Neural cell (in vitro differentiated cells): ENCODE data around the gene ZNF862. TPM values are rescaled to one million over a fixed set of nuclear protein-coding genes. Genes with fewer than 3 reads are reported as not detected.

ENCODE experiments used
- H2AFZ ChIP-seq: fragments of 200-600, 300-800 bp; sonication (generic), shearing (Covaris generic); 2 replicates; pipeline ENCODE4 v1.6.0; 2014; ENCODE audit warnings: low read depth, mild to moderate bottlenecking, antibody characterized with exemption, low read length, moderate library complexity
- H3F3A ChIP-seq: fragments of 200-600 bp; shearing (Covaris generic); 2 replicates; pipeline ENCODE4 v1.6.1; 2016; ENCODE audit warnings: mild to moderate bottlenecking, moderate library complexity, mixed read lengths, antibody characterized with exemption, low read length; ENCODE audit not compliant: insufficient read depth, poor library complexity, severe bottlenecking
- H3K27ac ChIP-seq: fragments of 200-600, 300-800 bp; sonication (generic), shearing (Covaris generic); 2 replicates; pipeline ENCODE4 v1.5.1; 2014; ENCODE audit warnings: mild to moderate bottlenecking, low read length, moderate library complexity
- H3K27me3 ChIP-seq: fragments of 300-800, 200-600 bp; sonication (generic), shearing (Covaris generic); 2 replicates; pipeline ENCODE4 v1.6.0; 2014; ENCODE audit warnings: mild to moderate bottlenecking, low read depth, low read length, moderate library complexity; ENCODE audit not compliant: insufficient read depth
- H3K36me3 ChIP-seq: fragments of 300-800, 200-600 bp; sonication (generic), shearing (Covaris generic); 2 replicates; pipeline ENCODE4 v1.5.1; 2014; ENCODE audit warnings: mild to moderate bottlenecking, antibody characterized with exemption, low read length, moderate library complexity; ENCODE audit not compliant: insufficient read depth
- H3K4me2 ChIP-seq: fragments of 300-800, 200-600 bp; sonication (generic), shearing (Covaris generic); 2 replicates; pipeline ENCODE4 v1.6.0; 2014; ENCODE audit warnings: mild to moderate bottlenecking, low read length
- H3K4me3 ChIP-seq: fragments of 300-800, 200-600 bp; sonication (generic), shearing (Covaris generic); 2 replicates; pipeline ENCODE4 v1.5.1; 2014; ENCODE audit warnings: mild to moderate bottlenecking, low read length, moderate library complexity
- H3K79me2 ChIP-seq: fragments of 200-600 bp; shearing (Covaris generic); replicated peaks from 2 replicates; pipeline ENCODE4 v1.6.0; 2014; ENCODE audit warnings: mild to moderate bottlenecking, low read length, moderate library complexity; ENCODE audit not compliant: insufficient read depth
- H3K9ac ChIP-seq: fragments of 300-800, 200-600 bp; sonication (generic), shearing (Covaris generic); 2 replicates; pipeline ENCODE4 v1.6.1; 2016; ENCODE audit warnings: mild to moderate bottlenecking, low read length, mixed read lengths
- H3K9me2 ChIP-seq: fragments of 200-600 bp; shearing (Covaris generic); 2 replicates; pipeline ENCODE4 v1.6.1; 2016; ENCODE audit warnings: mild to moderate bottlenecking, low read length, mixed read lengths; ENCODE audit not compliant: insufficient read depth
- H3K9me3 ChIP-seq: fragments of 200-600, 300-800 bp; sonication (generic), shearing (Covaris generic); 2 replicates; pipeline ENCODE4 v1.6.1; 2016; ENCODE audit warnings: mild to moderate bottlenecking, mixed run types, low read length, moderate library complexity, mixed read lengths
- H4K20me1 ChIP-seq: fragments of 200-600 bp; shearing (Covaris generic); 2 replicates; pipeline ENCODE4 v1.6.1; 2016; ENCODE audit warnings: mild to moderate bottlenecking, mixed run types; ENCODE audit not compliant: insufficient read depth
- EP300 ChIP-seq: fragments of 450-650 bp; conservative IDR thresholded peaks from 2 replicates; pipeline ENCODE4 v1.6.1; 2014; ENCODE audit warnings: antibody characterized with exemption, mild to moderate bottlenecking, moderate library complexity; ENCODE audit not compliant: poor library complexity, severe bottlenecking
- EZH2 ChIP-seq: fragments of 200-600, 300-800 bp; shearing (Covaris generic), sonication (generic); IDR thresholded peaks from 2 replicates; pipeline ENCODE4 v1.6.1; 2014; ENCODE audit warnings: antibody characterized with exemption, low read length, borderline replicate concordance, mild to moderate bottlenecking; ENCODE audit not compliant: insufficient read depth, poor library complexity, severe bottlenecking
- MXI1 ChIP-seq: fragments of 450-650 bp; conservative IDR thresholded peaks from 2 replicates; pipeline ENCODE4 v1.6.1; 2014; ENCODE audit warnings: antibody characterized with exemption, mild to moderate bottlenecking; ENCODE audit not compliant: poor library complexity, severe bottlenecking
- POLR2AphosphoS5 ChIP-seq: IDR thresholded peaks from 2 replicates; pipeline ENCODE4 v1.6.1; 2012
- RAD21 ChIP-seq: fragments of 450-650 bp; conservative IDR thresholded peaks from 2 replicates; pipeline ENCODE4 v1.6.1; 2014; ENCODE audit warnings: antibody characterized with exemption, mild to moderate bottlenecking, moderate library complexity
- REST ChIP-seq: IDR thresholded peaks from 2 replicates; pipeline ENCODE4 v1.6.1; 2012; ENCODE audit warnings: borderline replicate concordance
- SMC3 ChIP-seq: fragments of 450-650 bp; conservative IDR thresholded peaks from 2 replicates; pipeline ENCODE4 v1.6.1; 2014; ENCODE audit warnings: antibody characterized with exemption, mild to moderate bottlenecking, moderate library complexity; ENCODE audit not compliant: poor library complexity
- TAF1 ChIP-seq: IDR thresholded peaks from 2 replicates; pipeline ENCODE4 v1.6.1; 2012; ENCODE audit warnings: low read depth
- polyA plus RNA-seq: library from polyadenylated mRNA; depleted of rRNA; stranded (reverse); fragments of >200 nt; gene quantifications from 2 replicates; pipeline ENCODE4 v1.2.3, GENCODE V29; 2014
- TF ChIP-seq, protein P1 (sequence below): fragments of 450-650 bp; IDR thresholded peaks from 2 replicates; pipeline ENCODE4 v1.5.1; 2014; ENCODE audit warnings: antibody characterized with exemption, mild to moderate bottlenecking, moderate library complexity; ENCODE audit not compliant: poor library complexity, severe bottlenecking

ZNF862 gene
- polyA plus RNA-seq, 1 donor from 2014 or later: 19.0 TPM

GRCh38 chr7:149882248-149883047 is 44.3 kb downstream of the ZNF862 start:
- Histone ChIP-seq H3K9me3 (no peaks in the 10 kb centered on the region), H3K4me2 (no peak overlapping the region), H4K20me1 (no peaks in the 10 kb centered on the region), H3K79me2 (no peaks in the 10 kb centered on the region), H3K4me3 (no peak overlapping the region), H3K9me2 (no peaks in the 10 kb centered on the region), H3K27me3 (no peaks in the 10 kb centered on the region), H3K9ac (no peak overlapping the region), H3K36me3 (peaks cover 5% of the 10 kb centered on the region), H3F3A (no peaks in the 10 kb centered on the region), H2AFZ (no peak overlapping the region), H3K27ac (no peak overlapping the region)
- no peak for TF ChIP-seq RAD21
- TF ChIP-seq EZH2: no peak
- TF ChIP-seq SMC3: no peak
- no peak for TF ChIP-seq EP300
- TF ChIP-seq POLR2AphosphoS5: no peak
- TF ChIP-seq, protein P1, sequence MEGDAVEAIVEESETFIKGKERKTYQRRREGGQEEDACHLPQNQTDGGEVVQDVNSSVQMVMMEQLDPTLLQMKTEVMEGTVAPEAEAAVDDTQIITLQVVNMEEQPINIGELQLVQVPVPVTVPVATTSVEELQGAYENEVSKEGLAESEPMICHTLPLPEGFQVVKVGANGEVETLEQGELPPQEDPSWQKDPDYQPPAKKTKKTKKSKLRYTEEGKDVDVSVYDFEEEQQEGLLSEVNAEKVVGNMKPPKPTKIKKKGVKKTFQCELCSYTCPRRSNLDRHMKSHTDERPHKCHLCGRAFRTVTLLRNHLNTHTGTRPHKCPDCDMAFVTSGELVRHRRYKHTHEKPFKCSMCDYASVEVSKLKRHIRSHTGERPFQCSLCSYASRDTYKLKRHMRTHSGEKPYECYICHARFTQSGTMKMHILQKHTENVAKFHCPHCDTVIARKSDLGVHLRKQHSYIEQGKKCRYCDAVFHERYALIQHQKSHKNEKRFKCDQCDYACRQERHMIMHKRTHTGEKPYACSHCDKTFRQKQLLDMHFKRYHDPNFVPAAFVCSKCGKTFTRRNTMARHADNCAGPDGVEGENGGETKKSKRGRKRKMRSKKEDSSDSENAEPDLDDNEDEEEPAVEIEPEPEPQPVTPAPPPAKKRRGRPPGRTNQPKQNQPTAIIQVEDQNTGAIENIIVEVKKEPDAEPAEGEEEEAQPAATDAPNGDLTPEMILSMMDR: no peak
- TF ChIP-seq REST: no peak
- no peak for TF ChIP-seq MXI1
- TF ChIP-seq TAF1: no peak

GRCh38 chr7:149883048-149883438 is 44.9 kb downstream of the ZNF862 start:
- no peak overlapping the region for H2AFZ ChIP-seq
- H3K9me3 ChIP-seq: no peaks in the 10 kb centered on the region
- H3K4me2 ChIP-seq: no peak overlapping the region
- TF ChIP-seq REST: no peak
- TF ChIP-seq, protein P1: no peak
- TF ChIP-seq MXI1: no peak
- TF ChIP-seq SMC3: no peak
- no peak for TF ChIP-seq EP300
- no peak for TF ChIP-seq RAD21
- H3K79me2 ChIP-seq: no peaks in the 10 kb centered on the region
- H4K20me1 ChIP-seq: no peaks in the 10 kb centered on the region
- no peaks in the 10 kb centered on the region for H3F3A ChIP-seq
- no peaks in the 10 kb centered on the region for H3K27me3 ChIP-seq
- no peak overlapping the region for H3K4me3 ChIP-seq
- no peak overlapping the region for H3K27ac ChIP-seq
- H3K36me3 ChIP-seq: peaks cover 6% of the 10 kb centered on the region
- no peak overlapping the region for H3K9ac ChIP-seq
- H3K9me2 ChIP-seq: no peaks in the 10 kb centered on the region
